HG02678 (cell line): ENCODE data around the gene FKBP8.
"Not testable (repeated sequence)": the region's sequence is repeated elsewhere in the genome, so short reads cannot be mapped to it uniquely, and the experiment has no call there.

ENCODE experiments used
- ATAC-seq: cut with Tn5 transposase; IDR thresholded peaks from one replicate; pipeline ENCODE4 v1.9.1; 2021; ENCODE audit warnings: mild to moderate bottlenecking, moderate library complexity; ENCODE audit not compliant: unreplicated experiment

The FKBP8 gene

DNA sequence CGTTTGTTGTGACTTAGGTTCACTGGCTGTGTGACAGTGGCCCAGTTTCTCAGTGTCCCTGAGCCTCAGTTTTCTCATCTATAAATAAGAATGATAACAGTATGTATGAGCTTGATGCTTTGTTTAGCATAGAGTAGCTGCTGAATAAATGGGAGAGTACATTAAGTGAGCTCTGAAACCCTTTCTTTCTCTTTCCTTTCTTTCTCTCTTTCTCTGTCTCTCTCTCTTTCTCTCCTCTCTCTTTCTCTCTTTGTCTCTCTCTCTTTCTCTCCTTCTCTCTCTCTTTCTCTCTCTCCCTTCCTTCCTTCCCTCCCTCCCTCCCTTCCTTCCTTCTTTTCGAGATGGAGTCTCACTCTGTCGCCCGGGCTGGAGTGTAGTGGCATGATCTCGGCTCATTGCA is 16.3 kb upstream of the FKBP8 start:
- ATAC-seq: no peak

DNA sequence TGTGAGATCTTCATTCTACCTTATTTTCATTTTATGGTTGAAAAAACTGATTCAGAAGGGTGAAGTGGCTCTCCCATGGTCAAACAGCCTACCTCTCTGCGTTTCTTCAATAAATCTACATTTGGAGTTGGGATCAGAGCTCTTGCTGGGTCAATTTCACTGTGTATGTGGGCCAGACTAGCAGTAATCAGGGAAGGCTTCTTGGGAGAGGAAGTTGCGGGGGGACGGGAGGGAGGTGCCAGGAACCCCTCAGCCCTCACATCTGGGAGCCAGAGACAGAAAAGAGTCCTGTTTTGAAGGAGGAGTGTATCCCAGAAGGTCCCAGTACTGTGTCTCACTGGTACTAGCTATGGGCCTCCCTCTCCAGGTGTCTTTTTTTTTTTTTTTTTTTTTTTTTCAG is 15.2 kb upstream of the FKBP8 start:
- ATAC-seq: no peak

DNA sequence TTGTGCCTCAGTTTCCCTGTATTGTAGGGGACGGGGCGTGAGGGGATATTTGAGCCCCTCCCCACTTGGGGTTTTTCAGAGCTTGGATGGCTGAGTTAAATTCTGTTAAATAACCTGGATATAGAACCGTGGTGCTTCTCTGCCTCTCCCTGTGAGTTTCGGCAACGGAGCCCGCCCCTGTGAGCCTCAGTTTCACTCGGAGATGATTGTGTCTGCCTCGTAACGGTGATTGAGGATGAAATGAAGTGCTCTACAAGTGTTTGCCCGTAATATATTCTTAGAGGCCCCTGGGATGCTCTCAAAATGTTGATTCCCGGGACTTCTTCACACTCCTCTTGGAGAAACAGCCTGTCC is 14.8 kb upstream of the FKBP8 start:
- ATAC-seq: no peak

DNA sequence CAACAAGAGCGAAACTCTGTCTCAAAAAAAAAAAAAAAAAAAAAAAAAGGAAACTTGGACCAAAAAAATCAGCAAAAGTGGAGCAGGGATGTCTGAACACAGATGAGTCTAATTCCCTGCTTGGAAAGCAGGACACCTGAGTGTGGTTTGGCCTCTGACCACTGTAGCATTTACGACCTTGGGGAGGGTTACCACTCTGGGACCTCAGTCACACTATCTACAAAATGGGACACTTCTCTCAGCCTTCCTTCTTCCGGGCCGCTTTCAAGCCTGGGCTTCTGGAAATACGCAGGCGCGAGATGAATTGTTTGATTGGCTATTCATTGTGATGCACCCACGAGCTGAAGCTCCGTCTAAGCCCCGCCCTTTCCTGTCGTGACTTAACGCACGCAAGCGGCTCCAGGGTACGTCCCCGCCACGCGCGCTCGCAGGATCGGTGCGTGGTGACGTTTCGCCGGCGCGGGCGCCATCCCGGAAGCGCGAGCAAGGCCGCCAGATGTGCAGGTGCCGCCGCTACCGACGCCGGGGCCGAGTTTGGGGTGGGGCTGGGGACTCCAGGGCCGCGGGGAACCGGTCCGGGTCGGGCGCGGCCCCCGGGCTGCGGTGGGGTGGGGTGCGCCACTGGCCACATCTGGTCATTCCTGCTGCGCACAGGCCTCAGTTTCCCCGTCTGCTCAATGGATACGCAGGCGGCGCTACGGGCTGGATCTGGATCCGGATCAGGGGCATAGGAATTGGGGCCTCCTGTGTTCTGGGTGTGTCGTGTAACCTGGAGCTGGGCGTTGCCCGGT is 14.2 kb upstream of the FKBP8 start, which contains the start of gene KXD1:
Gene KXD1 (plus strand): TSS at position 460 of the 791 bp plus-strand sequence. CDS start 4,187 bp downstream, outside the sequence.
- ATAC-seq: peak; percentile 96

DNA sequence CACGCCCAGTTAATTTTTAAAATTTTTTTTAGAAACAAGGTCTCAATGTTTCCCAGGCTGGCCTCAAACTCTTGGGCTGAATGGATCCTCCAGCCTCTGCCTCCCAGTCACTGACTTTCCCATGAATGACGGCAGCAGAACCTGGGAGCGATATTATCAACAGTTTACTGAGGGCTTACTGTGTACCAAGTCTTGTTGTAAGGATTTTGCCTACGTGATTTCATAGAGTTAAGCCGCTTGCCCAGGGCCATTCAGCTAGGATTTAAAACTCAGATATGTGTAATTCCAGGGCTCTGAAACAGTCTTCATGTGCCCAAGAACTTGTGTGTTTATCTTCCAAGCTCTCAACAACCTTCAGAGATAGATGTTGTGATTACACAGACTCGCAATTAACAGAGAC is 8.3 kb upstream of the FKBP8 start:
- no peak for ATAC-seq

DNA sequence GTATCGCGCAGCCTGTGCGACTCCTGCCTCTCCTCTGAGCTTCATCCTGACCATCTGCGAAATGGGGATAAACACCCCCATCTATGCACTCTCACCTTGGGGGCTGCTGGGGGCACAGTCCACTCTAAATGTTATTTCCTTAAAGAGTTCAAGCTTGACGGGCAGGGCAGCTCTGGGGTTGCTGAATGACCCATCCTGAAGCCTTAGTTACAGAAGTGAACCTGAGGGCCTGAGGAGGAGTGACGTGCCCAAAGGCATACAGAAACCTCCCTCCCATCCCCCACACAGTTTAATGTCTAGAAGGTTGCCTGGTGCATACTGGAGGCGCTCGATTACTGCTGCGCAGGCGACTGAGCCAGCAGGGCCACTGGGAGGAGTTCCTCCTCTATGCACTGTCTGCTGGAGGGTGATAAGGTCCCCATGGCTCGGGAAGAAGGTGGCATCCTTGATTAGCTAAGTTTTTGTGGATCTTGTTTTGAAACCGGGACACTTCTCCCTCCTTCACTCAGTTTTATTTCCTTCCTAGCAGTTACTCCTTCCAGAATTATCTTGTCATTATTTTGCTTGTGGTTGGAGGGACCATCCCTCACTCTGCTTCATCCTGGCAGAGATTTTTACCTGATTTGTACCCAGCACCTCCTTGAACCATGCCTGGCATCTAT is 572 bp upstream of the FKBP8 start:
- ATAC-seq: peak; percentile 41

DNA sequence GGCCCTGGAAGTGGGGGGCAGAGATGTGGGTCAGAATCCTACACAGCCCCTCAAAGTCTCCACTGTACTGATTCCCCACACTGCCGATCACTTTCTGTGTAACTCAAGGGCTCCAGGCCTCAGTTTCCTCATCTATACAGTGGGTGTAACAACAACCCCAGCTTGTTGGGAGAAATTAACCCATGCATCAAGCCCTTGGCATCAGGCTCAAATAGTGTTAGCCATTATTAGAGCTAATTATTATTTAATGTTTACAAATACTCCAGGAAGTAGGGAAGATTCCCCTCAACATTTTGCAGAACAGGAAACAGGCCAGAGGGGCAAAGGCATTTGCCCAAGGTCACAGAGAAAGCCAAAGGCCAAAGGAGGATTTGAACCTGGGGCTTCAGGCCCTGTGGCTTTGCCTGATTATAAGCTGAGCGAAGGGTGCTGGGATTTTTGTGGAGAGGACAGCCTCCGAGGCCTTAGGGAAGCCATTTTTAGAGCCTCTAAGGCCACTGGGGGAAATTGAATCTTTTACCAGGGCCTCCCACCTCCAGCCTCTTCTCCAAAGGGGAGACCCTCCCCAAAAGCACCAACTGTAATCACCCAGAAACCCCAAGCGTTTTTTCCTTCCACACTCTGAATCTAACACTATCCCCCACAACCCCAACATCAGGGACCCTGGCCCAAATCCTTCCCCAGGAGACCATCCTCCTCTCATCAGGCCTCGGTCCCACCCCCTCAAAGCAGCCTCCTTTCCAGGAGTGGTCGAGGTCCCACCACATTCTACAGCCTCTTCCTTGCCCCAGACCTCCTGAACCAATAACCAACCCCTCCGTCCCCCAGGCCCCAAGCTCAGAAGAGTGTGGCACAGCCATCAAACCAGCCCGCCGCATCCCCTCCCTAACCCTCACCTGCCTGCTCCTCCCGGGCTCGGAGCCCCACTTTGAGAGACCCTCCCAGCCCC is 1.1 kb downstream of the FKBP8 start:
- no peak for ATAC-seq

DNA sequence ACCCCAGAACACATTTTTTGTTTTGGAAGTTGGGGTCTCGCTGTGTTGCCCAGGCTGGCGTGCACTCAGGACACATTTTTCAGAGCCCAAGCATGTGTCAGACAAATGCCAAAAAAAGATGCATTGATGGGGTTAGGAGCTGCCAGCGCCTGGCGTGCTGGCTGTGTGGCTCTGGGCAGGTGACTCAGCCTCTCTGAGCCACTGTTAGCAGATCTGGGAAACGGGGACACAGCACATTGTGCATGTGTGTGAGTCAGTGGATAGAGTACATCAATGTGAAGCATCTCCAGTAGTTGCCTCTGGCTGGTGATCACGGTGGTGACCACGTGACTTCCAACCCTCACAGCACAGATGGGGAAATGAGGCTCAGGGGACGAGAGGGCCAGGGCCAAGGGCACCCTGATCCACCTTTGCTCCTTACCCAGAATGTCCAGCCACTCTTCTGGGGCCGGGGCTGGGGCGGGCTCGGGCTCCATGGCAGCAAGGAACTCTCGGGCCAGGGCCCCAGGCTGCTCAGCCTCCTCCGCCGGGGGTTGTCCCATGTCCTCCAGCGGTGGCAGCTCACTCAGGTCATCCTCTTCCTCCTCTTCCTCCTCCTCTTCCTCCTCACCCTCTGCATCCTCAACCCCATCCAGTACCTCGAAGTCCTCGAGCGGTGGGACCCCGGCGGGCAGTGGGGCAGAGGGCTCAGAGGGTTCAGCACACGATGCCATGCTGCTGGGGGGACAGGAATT is 1.9 kb downstream of the FKBP8 start:
- ATAC-seq: no peak

DNA sequence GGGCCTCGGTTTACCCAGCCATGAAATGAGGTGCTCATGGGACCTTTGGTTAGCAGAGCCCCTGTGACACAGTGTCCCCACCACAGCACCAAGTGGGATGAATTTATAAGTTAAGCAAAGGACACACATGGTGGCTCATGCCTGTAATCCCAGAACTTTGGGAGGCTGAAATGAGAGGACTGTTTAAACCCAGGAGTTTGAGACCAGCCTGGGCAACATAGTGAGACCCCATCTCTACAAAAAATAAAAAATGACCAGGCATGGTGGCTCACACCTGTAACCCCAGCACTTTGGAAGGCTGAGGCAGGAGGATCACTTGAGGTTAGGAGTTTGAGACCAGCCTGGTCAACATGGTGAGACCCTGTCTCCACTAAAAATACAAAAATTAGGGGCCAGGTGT is 3.2 kb downstream of the FKBP8 start:
- ATAC-seq: not testable (repeated sequence)

DNA sequence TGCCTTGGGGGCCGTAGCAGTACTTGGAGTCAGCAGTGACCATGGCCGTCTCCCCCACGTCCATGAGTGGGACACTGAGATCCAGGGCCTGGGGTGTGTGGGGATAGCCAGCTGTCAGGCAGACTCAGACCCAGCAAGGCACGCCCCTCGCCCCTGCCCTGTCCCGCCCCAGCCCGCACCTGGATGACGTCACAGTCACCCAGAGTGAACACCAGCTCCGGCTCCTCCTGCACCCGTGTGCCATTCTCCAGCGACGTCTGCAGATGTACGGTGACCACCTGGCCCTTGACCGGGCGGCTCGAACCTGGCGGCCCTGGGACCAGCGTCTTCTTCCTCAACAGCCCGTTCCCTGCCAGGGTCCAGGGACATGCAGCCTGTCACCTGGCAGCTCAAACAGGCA is 4.0 kb downstream of the FKBP8 start:
- ATAC-seq: no peak

DNA sequence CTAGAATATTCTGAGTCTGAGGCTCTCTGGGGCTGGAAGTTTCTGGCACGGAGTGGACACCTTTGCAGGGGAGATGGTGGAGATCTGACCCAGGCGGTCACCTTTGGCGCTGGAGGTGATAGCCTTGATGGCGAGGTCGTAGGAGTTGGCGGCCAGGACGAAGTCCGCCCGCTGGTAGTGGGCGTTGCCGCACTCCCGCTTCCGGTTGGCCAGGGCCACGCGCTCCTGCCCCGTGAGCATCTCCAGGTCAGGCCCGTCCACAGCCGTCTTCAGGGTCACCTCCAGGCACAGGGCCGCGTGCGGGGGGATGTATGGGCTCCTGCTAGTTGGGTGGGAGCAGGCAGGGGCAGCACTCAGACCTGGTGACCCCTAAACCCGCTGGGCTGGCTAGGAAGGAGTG is 5.3 kb downstream of the FKBP8 start:
- no peak for ATAC-seq

DNA sequence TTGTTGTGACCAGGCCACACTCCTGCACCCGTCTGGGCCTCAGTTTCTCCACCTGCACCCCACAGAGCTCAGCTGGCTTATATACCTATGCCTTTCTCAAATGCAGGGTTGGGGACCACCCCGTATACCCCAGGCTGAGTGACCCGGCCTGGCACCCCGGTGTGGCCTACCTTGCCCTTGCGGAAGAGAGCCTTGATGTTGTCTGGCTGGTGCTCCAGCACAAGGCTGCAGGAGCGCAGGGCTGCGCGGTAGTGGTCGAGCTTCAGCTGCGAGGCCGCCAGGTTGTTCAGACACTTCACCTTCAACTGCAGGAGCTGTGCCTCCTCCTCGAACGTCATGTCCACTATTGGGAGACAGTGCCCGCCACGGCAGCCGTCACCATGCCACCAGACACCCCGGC is 5.9 kb downstream of the FKBP8 start:
- ATAC-seq: no peak

DNA sequence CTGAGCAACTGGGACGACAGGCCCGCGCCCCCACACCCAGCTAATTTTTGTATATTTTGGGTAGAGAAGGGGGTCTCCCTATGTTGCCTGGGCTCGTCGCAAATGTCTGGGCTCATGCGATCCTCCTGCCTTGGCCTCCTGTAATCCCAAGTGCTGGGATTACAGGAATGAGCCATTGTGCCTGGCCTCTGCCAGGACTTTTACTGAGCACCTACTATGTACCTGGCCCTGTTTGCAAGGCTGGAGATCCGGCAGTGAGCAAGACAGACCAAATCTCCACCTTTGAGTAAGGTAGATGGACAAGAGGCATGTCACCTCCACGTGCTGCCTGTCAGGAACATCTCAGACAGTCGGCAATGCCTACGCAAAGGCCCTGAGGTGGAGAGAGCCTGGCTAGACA is 6.9 kb downstream of the FKBP8 start:
- ATAC-seq: no peak

DNA sequence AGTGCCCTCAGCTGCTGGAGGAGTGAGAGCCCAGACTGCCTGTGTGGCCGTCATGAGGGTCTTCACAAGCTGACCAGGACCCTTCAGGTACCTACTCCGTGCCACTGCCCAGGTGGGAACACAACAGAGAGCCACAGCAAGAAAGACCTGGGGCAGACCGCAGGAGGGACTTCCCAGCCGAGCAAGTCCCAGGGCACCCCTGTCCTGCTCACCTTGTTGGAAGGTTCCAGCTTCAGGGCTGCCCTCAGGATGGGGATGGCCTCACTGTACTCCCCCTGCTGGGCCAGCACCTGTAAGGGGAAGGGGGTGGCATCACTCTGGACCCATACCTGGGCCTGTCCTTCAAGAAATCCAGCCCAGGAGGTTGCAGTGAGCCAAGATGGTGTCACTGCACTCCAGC is 10.3 kb downstream of the FKBP8 start:
- ATAC-seq: no peak

DNA sequence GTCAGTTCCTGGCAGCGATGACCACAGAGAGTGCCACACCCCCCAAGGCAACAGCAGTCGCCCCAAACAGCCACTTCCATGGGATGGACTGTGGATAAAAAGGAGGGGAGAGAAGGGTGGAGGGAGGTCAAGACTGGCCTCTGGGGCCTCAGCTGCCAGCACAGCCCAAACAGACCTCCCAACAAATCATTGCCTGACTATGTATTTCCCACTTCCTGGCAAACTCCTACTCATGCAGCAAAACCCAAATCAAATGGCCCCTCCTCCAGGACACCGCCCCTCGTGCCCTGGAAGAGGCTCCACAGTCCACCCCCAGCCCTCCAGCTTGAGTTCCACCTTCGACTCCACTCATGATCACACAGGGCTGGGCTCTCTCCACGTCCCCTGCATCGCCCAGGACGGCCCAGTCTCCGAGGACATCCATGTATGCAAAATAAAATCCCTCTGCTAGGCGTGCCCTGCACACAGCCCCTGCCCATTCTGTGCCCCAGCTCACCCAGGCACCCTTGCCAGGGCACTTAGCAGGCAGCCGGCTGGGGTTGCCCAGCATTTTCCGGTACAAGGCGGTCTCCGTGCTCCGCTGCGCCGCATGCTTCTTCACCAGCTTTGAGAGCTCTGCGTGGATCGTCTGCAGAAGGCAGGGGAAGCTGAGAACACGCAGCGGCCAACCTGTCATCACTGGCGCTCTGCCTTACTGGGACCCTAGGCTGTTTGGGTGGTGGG is 11.0 kb downstream of the FKBP8 start:
- no peak for ATAC-seq

DNA sequence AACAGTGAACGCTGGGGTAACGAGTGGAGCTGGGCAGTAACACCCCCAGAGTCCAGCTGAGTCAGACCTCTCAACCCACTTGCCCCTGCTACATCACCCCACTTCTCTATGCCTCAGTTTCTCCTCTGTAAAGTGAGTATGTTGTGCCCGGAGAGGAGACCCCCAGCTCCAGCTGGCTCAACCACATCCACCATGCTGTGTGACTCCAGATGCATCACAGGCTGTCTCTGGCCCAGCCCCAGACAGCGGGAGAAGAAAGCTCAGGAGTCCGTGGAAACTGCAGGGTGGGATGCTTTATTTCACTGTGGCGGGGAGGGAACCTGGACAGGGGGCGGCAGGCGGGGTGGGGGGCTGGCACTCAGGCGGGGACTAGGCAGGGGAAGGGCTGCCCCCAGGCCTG is 11.9 kb downstream of the FKBP8 start:
- ATAC-seq: no peak

DNA sequence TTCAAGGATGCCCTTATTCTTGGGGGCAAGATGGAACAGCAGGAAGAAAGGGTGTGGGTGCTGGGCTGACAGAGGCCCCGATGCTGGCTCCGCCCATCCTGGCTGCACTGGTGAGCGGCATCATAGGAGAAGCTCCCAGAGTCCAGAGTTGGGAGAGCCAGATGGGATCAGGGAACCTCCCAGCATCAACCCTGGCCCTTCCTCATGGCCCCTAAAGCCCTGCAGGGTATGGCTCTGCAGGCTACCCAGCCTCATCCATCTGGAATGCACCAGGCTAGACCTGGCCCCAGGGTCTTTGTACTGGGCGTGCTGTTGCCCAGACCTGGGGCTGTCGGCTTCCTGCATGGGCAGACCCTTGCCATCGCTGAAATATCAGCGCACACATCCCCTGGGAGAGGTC is 13.6 kb downstream of the FKBP8 start:
- no peak for ATAC-seq

DNA sequence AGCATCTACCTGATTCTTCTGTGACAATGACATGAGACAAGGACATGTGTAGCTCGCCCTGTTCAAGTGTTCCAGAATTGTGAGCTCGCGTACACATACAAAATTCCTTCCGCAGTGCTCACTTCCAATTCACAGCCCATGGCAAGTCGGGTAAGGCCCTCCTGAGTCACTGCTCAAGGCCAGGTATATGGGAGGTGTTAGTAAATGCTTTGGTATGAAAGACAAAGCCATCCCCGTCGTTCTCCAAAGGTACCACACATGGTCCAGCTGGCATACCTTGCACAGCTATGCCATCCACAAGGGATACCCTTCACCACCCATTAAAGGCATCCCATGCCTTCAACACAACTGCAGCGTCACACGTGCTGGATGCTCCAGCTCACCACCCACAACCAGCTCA is 17.1 kb downstream of the FKBP8 start:
- no peak for ATAC-seq

DNA sequence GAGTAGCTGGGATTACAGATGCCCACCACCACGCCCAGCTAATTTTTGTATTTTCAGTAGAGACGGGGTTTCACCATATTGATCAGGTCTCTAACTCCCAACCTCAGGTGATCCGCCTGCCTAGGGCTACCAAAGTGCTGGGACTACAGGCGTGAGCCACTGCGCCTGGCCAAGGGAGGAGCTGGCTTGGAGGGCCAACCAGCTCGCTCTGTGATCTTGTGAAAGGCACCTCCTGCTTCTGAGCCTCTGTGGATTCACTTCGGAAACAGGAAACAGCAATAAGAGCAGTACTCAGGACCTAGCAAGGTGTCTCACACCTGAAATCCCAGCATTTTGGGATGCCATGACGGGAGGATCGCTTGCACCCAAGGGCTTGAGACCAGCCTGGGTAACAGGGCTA is 19.5 kb downstream of the FKBP8 start:
- no peak for ATAC-seq

DNA sequence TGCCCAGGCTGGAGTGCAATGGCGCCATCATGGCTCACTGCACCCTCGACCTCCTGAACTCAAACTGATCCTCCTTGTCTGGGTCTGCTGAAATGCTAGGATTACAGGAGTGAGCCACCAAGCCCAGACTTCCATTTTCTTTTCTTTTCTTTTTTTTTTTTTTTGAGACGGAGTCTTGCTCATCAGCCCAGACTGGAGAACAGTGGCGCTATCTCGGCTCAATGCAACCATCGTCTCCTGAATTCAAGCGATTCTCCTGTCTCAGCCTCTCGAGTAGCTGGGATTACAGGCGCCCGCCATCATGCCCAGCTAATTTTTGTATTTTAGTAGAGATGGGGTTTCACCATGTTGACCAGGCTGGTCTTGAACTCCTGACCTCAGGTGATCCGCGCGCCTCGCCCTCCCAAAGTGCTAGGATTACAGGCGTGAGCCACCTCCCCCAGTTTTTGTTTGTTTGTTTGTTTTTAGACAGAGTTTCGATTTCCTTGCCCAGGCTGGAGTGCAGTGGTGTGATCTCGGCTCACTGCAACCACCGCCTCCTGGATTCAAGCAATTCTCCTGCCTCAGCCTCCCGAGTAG is 20.4 kb downstream of the FKBP8 start:
- not testable (repeated sequence) for ATAC-seq
